Body of pancreas (tissue), 4 donors: ENCODE data around the gene MS4A7. TPM values are rescaled to one million over a fixed set of nuclear protein-coding genes. Genes with fewer than 3 reads are reported as not detected.

Experiments used
- ATAC-seq: fragments of 150-250 bp; one replicate; pipeline ENCODE4 v1.9.1; 2016
- DNase-seq, 4 donors: peaks; one replicate each; pipeline ENCODE4 v3.0.0-alpha.2; 2019
- H3K27ac ChIP-seq, 4 donors: fragments of 200-600 bp; sonication (generic); 1 replicate in 3 of 4; 2 replicates in 1 of 4; pipeline versions ENCODE4 v1.5.1 to v1.6.1; 2016 to 2019; ENCODE audit warnings: mild to moderate bottlenecking in 1 of 4, mixed read lengths in 1 of 4, moderate library complexity in 1 of 4
- H3K27me3 ChIP-seq, 2 donors: fragments of 200-600 bp; sonication (generic); one replicate each; pipeline ENCODE4 v1.6.0; 2016; ENCODE audit warnings: mild to moderate bottlenecking in 1 of 2
- H3K36me3 ChIP-seq, 2 donors: fragments of 200-600 bp; sonication (generic); replicated peaks in 1 of 2; 2 replicates each; pipeline ENCODE4 v1.5.1; 2016; ENCODE audit warnings: low read depth in 2 of 2; ENCODE audit not compliant: insufficient read depth in 1 of 2
- H3K4me1 ChIP-seq: fragments of 200-600 bp; sonication (generic); one replicate; pipeline ENCODE4 v1.6.0; 2016
- H3K4me3 ChIP-seq, 2 donors: fragments of 200-600 bp; sonication (generic); 1 replicate in 1 of 2; 2 replicates in 1 of 2; pipeline ENCODE4 v1.5.1; 2016 to 2019
- H3K9me3 ChIP-seq, 3 donors: fragments of 200-600 bp; sonication (generic); 1 replicate in 2 of 3; 2 replicates in 1 of 3; pipeline ENCODE4 v1.5.1; 2016
- POLR2A ChIP-seq, 3 donors: fragments of 450-650 bp; IDR thresholded peaks; one replicate each; pipeline ENCODE4 v1.6.1; 2016; ENCODE audit warnings: antibody characterized with exemption in 3 of 3, mild to moderate bottlenecking in 2 of 3
- WGBS, 2 donors: methylation state at CpG; one replicate each; pipeline ENCODE4 v1.1.5; 2017; 5-methylcytosine and 5-hydroxymethylcytosine counted together
- intact Hi-C: fragments of 100-400 bp; cut with DNase I; formaldehyde crosslinking; loops from one replicate; pipeline ENCODE4 v1.15.1; 2023
- total RNA-seq, 2 donors: library from RNA; depleted of rRNA; stranded (reverse); fragments of >200 nt; gene quantifications; one replicate each; pipeline ENCODE4 v1.1.0, GENCODE V29; 2016
- TF ChIP-seq, protein P1 (sequence below), 7 experiments: fragments of 450-650 bp in 4 of 7; fragments of 200-600 bp in 3 of 7; sonication (generic) in 3 of 7; IDR thresholded peaks; one replicate each; pipeline ENCODE4 v1.5.1; 2016 to 2019; ENCODE audit warnings: antibody characterized with exemption in 7 of 7

The MS4A7 gene
- total RNA-seq, 2 donors from 2014 or later, result 9.2 to 10.9 TPM

DNA sequence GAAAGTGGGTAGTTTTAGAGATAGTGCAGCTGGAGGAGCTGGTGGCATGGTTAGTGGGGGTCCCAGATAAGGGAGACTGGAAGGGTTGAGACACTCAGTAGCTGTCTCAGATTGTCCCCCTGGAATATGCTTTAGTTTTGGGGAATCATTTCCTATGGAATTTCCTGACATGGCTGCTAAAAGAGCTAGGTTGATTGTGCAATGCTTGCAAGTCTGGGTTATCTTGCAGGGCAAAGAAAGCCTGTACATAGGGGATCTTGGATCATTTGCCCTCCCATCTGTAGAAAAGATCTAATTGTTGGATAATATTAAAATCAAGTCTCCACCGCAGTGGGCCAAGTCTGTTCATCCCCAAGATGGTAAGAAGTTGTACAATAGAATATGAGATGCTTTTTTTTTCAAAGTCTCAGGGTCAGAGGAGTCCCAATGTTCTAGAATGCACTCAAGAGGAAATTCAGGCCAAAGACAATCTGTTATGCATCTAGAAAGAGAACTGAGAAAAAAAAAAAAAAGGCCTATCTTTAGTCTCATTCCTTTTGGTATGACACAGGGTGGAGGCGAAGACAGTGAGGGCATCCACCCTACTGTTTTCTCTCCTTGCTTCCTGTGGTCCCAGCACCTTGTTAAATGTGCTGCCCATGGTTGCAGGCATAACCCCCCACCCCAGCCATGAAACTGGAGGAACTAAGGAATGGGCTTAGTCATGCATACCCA lies 31.1 kb upstream of the MS4A7 start:
- no peak for TF ChIP-seq POLR2A (IDR thresholded peaks at IDR 0.05)
- H3K36me3 ChIP-seq, result no peaks in the 10 kb centered on the region
- no peak overlapping the region for H3K4me3 ChIP-seq
- H3K27me3 ChIP-seq, result no peaks in the 10 kb centered on the region
- no peak for ATAC-seq
- no peaks in the 10 kb centered on the region for H3K9me3 ChIP-seq
- intact Hi-C loops, result no loop called here
- H3K4me1 ChIP-seq, result no peaks in the 10 kb centered on the region
- no peak overlapping the region for H3K27ac ChIP-seq
- 85 to 91% methylated on average over 2 of the region's 2 CpGs for WGBS, 2 donors
- DNase-seq, result no peak

DNA sequence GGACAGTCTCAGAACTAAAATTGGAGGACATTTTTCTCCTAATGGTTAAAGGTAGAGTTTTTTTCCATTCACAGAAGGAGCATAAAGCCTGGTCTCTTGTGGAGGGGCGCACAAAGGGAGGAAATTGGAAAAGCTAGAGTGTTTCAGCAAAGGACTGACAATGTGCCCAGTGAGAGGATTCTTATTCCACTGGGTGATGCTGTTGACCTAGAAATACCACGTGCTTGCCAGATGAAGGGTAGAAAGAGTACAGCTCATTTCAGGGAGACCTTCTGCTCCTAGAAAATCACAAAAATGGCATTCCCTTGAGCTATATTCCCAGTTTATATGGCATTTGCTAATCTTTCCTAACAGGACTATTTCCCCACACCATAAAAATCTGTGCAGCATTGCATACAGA lies 30.2 kb upstream of the MS4A7 start:
- H3K36me3 ChIP-seq, result no peaks in the 10 kb centered on the region
- no peaks in the 10 kb centered on the region for H3K4me1 ChIP-seq
- ATAC-seq, result no peak
- DNase-seq, result no peak
- H3K4me3 ChIP-seq, result no peak overlapping the region
- intact Hi-C loops, result no loop called here
- H3K27ac ChIP-seq, result no peak overlapping the region
- no peaks in the 10 kb centered on the region for H3K9me3 ChIP-seq
- no peaks in the 10 kb centered on the region for H3K27me3 ChIP-seq
- TF ChIP-seq POLR2A (IDR thresholded peaks at IDR 0.05), result no peak
- TF ChIP-seq, protein P1, sequence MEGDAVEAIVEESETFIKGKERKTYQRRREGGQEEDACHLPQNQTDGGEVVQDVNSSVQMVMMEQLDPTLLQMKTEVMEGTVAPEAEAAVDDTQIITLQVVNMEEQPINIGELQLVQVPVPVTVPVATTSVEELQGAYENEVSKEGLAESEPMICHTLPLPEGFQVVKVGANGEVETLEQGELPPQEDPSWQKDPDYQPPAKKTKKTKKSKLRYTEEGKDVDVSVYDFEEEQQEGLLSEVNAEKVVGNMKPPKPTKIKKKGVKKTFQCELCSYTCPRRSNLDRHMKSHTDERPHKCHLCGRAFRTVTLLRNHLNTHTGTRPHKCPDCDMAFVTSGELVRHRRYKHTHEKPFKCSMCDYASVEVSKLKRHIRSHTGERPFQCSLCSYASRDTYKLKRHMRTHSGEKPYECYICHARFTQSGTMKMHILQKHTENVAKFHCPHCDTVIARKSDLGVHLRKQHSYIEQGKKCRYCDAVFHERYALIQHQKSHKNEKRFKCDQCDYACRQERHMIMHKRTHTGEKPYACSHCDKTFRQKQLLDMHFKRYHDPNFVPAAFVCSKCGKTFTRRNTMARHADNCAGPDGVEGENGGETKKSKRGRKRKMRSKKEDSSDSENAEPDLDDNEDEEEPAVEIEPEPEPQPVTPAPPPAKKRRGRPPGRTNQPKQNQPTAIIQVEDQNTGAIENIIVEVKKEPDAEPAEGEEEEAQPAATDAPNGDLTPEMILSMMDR (IDR thresholded peaks at IDR 0.05), result no peak
- WGBS, 2 donors, result 58 to 66% methylated on average over 2 of the region's 2 CpGs

DNA sequence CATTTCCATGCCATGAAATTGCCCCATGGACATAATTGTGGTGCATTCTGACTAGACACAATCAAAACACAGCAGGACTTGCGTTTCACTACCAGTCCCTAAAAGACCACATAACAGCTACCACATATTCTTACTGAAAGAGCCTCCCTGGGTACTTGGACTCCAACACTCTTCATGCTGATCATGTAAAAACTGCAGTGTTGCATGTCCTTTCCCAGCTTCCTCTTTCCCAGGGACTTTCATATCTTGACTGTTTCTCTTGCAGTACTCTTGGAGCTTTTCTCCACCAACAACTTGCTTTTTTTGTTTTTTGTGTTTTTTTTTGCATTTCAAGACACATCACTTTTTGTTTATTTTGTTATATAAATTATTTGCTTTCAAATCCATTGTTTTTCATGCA lies 28.3 kb upstream of the MS4A7 start:
- no peak overlapping the region for H3K4me3 ChIP-seq
- DNase-seq (no peak), ATAC-seq (no peak)
- H3K27me3 ChIP-seq, result no peaks in the 10 kb centered on the region
- no peak for TF ChIP-seq POLR2A (IDR thresholded peaks at IDR 0.05)
- TF ChIP-seq, protein P1 (IDR thresholded peaks at IDR 0.05), result no peak
- intact Hi-C loops, result no loop called here
- no peaks in the 10 kb centered on the region for H3K4me1 ChIP-seq
- no peaks in the 10 kb centered on the region for H3K9me3 ChIP-seq
- no peaks in the 10 kb centered on the region for H3K36me3 ChIP-seq
- no peak overlapping the region for H3K27ac ChIP-seq
- WGBS, 2 donors, result 84% methylated on average over 1 of the region's 1 CpG

DNA sequence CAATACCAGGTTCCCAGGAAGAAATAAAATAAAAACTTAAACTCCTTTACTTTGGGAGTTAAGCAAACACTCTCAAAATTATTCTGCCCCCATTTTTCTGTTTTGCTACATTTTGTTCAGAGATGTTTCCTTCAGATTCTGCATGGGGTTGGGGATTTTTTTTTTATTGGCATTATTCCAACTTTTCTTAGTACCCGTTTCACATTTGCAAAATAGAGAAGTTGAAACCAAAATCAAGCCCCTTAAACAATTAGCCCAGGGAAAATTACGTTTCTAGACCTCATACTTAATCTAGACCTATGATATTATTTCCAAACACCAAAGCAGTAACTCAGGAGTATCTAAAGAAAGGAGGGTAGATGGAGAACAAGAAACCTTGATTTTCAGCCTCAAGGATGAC lies 20.6 kb upstream of the MS4A7 start:
- ATAC-seq (no peak), DNase-seq (no peak)
- H3K27ac ChIP-seq, result no peak overlapping the region
- H3K4me1 ChIP-seq, result no peaks in the 10 kb centered on the region
- H3K9me3 ChIP-seq, result no peaks in the 10 kb centered on the region
- intact Hi-C loops, result no loop called here
- no peak for TF ChIP-seq POLR2A (IDR thresholded peaks at IDR 0.05)
- TF ChIP-seq, protein P1 (IDR thresholded peaks at IDR 0.05), result no peak
- no peaks in the 10 kb centered on the region for H3K27me3 ChIP-seq
- WGBS, 2 donors, result 25 to 41% methylated on average over 2 of the region's 2 CpGs
- H3K36me3 ChIP-seq, result no peaks in the 10 kb centered on the region
- no peak overlapping the region for H3K4me3 ChIP-seq

DNA sequence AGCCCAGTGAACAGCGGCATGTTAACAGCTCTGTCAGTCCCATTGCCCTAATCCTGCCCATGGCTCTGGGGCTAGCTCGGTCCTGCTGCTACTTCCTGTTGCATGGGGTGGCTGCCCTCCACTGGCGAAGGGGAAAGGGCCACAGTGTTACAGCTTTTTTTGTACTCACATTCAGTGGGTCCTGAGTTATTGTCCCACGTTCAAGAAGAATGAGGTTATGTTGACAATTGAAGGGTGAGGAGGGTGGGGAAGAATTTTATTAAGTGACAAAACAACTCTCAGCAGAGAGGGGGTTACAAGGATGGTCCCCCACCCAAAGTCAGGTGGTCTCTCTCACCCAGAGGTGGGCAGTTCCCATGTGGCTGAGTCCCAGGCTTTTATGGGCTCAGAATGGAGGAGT lies 17.7 kb upstream of the MS4A7 start:
- Histone ChIP-seq H3K4me1 (no peaks in the 10 kb centered on the region), H3K36me3 (no peaks in the 10 kb centered on the region), H3K27ac (no peak overlapping the region), H3K9me3 (no peaks in the 10 kb centered on the region), H3K27me3 (no peaks in the 10 kb centered on the region), H3K4me3 (no peak overlapping the region)
- intact Hi-C loops, result loop anchor here (5.0 to 10.0 kb wide), 2 partner anchors 134 to 257 kb away; partner anchors contain the start of gene MS4A12
- ATAC-seq (no peak), DNase-seq (no peak)
- 57 to 64% methylated on average over 4 of the region's 4 CpGs for whole genome bisulfite sequencing, 2 donors
- TF ChIP-seq, protein P1 (IDR thresholded peaks at IDR 0.05), result no peak
- TF ChIP-seq POLR2A (IDR thresholded peaks at IDR 0.05), result no peak
